Tibial nerve (tissue), 4 donors: ENCODE results near the gene GRHL1.

Experiments
- EP300 ChIP-seq, 2 donors: sonication (generic); formaldehyde crosslinking; IDR thresholded peaks; one replicate each; pipeline ENCODE4 v1.6.1; 2017; ENCODE audit warnings: antibody characterized with exemption in 2 of 2, mild to moderate bottlenecking in 1 of 2
- POLR2A ChIP-seq, 2 donors: fragments of 450-650 bp; IDR thresholded peaks; one replicate each; pipeline ENCODE4 v1.6.1; 2017; ENCODE audit warnings: antibody characterized with exemption in 2 of 2, mild to moderate bottlenecking in 2 of 2, moderate library complexity in 2 of 2
- TF ChIP-seq, protein P1 (sequence below), 5 experiments: fragments of 200-600 bp in 3 of 5; fragments of 450-650 bp in 2 of 5; sonication (generic) in 3 of 5; IDR thresholded peaks; one replicate each; pipeline ENCODE4 v1.5.1; 2016 to 2019; ENCODE audit warnings: antibody characterized with exemption in 5 of 5, mild to moderate bottlenecking in 3 of 5, moderate library complexity in 2 of 5

- TF ChIP-seq, protein P1, sequence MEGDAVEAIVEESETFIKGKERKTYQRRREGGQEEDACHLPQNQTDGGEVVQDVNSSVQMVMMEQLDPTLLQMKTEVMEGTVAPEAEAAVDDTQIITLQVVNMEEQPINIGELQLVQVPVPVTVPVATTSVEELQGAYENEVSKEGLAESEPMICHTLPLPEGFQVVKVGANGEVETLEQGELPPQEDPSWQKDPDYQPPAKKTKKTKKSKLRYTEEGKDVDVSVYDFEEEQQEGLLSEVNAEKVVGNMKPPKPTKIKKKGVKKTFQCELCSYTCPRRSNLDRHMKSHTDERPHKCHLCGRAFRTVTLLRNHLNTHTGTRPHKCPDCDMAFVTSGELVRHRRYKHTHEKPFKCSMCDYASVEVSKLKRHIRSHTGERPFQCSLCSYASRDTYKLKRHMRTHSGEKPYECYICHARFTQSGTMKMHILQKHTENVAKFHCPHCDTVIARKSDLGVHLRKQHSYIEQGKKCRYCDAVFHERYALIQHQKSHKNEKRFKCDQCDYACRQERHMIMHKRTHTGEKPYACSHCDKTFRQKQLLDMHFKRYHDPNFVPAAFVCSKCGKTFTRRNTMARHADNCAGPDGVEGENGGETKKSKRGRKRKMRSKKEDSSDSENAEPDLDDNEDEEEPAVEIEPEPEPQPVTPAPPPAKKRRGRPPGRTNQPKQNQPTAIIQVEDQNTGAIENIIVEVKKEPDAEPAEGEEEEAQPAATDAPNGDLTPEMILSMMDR (IDR thresholded peaks at IDR 0.05) = no peak
- TF ChIP-seq POLR2A (IDR thresholded peaks at IDR 0.05) (no peak), EP300 (IDR thresholded peaks at IDR 0.05) (no peak)
These were observed 78.4 kb downstream of the GRHL1 start for GRCh38 chr2:10029875-10030223.
